ENCODE measurements around the gene ACP7.
"Not testable (repeated sequence)": the region's sequence is repeated elsewhere in the genome, so short reads cannot be mapped to it uniquely, and the experiment has no call there.

ACP7 gene

DNA sequence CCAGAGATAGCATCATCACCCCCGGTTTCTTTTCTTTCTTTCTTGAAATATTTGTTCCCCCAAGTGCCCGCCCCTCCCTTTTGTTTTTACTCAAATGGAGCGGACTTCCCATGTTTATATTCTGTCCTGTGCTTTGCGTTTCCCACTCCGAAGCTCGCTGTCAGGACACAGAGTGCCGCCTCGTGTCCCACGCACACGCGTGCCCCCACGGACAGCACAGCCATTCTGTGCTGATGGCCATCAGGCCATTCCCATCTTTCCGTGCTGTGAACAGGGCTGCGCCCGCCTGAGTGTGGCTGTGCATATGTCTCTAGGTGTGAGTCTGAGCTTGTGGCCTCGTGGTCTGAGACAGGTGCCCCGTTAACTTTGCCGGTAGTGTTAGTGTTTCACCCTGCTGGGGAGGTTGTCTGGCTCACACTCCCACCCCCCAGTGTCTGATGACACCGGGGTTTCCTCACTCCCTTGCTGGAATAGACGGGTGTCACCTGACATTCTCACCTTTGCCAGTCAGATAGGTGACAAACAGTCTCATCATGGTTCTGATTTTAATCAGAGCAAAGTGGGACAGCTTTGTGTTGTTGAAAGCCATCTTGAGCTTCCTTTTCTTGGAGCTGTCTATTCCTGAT lies 48.3 kb downstream of the ACP7 start:
- DNase-seq (ENCODE audit: low spot score), result no peak

DNA sequence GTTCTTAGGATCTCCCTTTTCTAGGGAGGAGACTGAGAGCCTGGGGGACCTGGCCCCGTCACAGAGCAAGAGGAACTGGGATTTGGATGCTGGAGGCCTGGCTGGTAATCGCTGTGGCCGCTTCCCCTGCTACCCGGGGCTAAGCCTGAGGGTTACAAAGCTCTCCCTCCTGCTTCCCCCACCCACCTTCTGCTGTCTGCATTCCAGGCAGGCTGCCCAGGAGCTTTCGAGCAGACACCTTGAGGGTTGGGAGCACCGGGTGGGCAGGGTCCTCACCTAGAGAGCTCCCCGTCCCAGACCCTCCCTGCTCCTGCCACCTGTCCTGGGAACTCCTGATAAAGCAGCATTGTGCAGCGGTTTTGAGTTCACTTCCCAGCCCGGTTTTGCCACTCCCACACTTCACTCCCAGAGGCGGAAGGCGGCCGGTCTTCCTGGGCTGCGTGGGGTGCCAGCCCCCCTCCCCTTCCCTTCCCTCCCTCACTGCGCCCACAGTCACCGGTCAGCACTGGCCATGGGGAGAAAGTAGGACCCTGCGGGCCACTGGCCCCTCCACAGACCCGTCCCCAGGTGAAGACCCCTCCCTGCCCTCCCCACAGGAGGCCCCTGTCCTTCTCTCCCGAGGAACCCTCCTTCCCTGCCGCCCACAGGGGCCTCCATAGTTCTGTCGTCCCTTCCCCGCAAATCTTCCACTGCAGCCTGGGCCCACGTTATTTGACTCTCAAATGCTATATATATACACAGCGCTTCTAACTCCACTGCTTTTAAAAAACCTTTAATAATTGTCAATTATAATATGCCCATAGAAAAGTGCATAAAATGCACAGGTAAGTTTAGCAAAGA lies 49.5 kb downstream of the ACP7 start:
- no peak for DNase-seq (ENCODE audit: low spot score)

DNA sequence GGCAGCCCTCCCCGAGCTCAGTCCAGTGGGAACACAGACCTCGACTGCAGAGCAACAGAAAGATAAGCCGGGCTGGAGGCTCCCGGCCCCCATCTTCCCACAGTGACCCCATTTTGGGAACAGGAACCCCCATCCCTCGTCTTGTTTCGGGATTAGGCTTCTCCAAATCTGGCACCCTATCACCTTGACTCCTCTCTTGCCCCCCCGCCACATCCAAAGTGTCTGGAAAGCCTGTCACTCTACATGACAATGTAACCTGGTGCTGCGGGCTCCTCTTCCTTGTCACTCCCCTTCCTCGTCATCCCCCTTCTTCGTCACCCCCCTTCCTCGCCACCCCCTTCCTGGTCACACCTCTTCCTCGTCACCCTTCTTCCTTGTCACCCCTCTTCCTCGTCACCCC lies 51.5 kb downstream of the ACP7 start:
- DNase-seq (ENCODE audit: low spot score), result no peak

DNA sequence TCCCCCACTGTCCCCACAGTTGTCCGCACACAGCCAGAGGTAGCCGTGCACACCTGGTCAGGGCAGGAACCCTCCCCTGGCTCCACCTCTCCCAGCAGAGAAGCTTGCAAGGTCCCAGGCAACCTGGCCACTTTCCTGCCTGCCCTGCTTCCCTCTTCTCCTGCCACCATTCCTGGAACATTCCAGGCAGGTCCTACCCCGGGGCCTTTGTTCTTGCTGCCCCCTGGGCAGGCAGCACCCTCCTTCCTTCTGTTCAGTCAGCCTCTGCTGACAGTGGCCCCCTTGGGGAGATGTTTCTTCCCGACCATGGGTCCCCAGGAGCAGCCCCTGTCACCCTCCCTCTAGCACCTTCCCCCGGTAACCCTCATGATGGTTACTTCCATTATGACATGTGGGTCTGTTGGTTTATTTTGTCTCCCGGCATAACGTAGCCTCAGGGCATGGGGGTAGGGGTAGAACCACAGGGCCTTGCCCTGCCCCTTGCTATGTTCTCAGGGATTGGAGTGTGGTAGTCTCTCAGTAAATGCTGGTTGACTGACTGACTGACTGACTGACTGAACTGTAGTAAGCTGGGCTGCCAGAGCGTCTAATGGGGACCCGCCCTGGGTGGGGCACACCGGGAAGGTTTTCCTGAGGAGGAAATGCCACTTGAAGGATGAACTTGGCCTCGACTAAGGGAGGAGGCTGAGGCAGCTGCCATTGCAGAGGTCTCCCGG lies 52.2 kb downstream of the ACP7 start:
- DNase-seq (ENCODE audit: low spot score), result no peak

GRCh38 chr19:39137131-39137530 lies 53.0 kb downstream of the ACP7 start:
- no peak for DNase-seq (ENCODE audit: low spot score)

DNA sequence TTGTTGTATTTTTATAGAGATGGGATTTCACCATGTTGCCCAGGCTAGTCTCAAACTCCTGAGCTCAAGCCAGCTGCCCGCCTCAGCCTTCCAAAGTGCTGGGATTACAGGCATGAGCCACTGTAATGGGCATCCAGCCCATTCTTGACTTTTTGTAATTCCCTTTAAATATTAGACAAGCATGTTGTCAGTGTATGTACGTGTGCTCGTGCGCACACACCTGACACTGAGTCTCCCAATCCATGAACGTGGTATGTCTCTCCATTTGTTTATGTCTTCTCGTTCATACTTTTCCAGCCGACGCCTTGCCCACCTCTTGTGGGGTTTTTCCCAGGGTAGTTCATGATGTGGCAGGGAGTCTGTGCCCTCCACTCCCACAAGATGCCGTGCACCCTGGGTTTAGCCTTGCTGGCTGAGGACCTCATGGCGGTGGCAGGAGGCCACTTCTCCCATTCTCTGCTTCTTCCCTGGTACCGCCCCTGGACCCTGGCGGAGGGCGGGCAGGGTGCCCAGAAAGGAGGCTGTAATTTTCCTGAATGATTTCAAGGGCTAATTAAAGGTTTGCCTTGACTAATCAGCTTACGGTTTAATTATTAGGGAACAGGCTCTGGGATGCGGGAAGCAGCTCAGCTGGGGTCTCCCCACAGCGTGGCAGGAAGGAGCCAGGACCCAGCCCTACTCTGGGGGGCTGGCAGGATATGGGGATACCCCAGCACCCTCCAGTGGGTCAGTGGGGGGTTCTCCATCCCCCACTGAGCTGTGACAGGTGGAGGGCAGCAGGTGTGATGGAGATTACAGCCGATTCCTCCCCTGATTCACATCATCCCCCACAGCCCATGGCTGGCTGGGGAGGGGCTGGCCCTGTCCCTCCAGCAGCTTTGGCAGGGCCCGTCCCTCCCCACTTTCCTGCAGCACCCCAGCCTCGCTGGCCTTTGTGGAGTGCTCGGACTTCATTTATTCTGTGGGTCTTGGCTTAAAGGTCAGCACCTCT lies 54.3 kb downstream of the ACP7 start:
- DNase-seq (ENCODE audit: low spot score), result no peak

- DNase-seq (ENCODE audit: low spot score), result no peak
These were observed 55.2 kb downstream of the ACP7 start for GRCh38 chr19:39139305-39139874.

- no peak for DNase-seq (ENCODE audit: low spot score)
These were observed 55.8 kb downstream of the ACP7 start for GRCh38 chr19:39139971-39140453.

DNA sequence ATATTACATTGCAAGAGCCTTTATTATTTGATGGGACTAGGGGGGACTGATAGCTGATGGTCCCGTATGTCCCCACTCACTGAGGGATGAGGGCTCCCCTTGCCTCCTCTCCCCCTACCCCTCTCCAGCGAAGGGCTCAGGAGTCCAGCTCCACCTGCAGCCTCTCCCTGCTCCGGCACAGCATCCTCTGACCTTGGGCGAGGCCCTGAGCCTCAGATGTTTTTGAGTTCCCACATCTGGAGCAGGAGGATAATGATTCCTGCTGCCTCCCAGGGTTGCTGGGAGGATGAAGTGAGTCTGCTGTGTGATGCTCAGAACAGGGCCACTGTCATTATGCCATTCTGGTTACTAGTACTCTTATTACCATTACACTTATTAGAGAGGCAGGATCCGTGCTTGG lies 56.4 kb downstream of the ACP7 start:
- no peak for DNase-seq (ENCODE audit: low spot score)

GRCh38 chr19:39141929-39142328 lies 57.8 kb downstream of the ACP7 start:
- DNase-seq (ENCODE audit: low spot score), result no peak

DNA sequence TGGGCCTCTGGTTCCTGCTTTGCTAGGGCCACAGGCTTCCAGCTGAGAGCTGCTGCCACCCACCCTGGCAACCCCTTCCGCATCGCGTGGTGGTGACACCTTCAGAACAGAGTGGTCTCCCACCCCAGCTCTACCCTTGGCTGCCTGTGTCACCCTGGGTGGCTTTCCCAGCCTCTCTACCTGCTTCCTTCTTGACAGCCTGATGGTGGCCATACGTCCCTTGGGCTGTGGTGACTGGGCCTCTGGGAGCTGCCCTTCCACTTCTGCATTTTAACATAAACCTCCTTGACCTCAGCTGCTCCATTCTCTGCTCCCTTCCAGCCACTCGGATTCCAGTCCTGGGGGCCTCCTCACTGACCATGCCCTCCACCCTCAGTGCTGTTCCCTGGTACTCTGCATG lies 58.5 kb downstream of the ACP7 start:
- DNase-seq (ENCODE audit: low spot score), result no peak

GRCh38 chr19:39143757-39144289 lies 59.7 kb downstream of the ACP7 start:
- DNase-seq (ENCODE audit: low spot score), result not testable (repeated sequence)

- no peak for DNase-seq (ENCODE audit: low spot score)
These were observed 60.3 kb downstream of the ACP7 start for GRCh38 chr19:39144290-39145071.

- DNase-seq (ENCODE audit: low spot score), result no peak
These were observed 61.2 kb downstream of the ACP7 start for GRCh38 chr19:39145180-39145953.

GRCh38 chr19:39146091-39146490 lies 61.9 kb downstream of the ACP7 start:
- no peak for DNase-seq (ENCODE audit: low spot score)

DNA sequence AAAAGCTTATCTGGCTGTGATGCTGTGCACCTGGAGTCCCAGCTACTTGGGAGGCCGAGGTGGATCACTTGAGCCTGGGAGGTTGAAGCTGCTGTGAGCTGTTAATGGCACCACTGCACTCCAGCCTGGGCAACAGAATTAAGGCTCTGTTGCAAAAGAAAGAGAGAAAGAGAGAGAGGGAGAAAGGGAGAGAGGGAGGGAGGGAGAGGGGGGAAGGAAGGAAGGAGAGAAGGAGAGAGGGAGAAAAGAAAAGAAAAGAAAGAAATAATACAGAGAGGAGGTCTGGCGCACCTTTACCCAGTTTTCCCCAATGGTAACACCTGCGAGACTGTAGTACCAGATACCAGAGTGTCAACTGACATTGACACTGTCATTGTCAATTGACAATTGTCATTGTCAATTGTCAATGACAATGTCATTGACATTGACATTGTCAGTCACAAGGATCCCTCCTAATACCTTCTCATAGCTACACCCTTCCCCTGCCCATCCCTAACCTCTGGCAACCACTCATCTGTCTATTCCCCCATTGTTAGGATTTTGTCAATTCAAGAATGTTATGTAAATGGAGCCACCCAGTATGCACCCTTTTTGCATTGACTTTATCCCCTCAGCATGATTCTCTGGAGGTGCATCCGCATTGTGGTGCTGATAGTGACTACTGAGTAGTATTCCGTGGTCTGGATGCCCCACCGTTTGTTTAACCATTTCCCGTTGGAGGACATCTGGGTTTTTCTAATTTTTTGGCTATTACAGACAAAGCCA lies 62.7 kb downstream of the ACP7 start:
- DNase-seq (ENCODE audit: low spot score), result no peak

DNA sequence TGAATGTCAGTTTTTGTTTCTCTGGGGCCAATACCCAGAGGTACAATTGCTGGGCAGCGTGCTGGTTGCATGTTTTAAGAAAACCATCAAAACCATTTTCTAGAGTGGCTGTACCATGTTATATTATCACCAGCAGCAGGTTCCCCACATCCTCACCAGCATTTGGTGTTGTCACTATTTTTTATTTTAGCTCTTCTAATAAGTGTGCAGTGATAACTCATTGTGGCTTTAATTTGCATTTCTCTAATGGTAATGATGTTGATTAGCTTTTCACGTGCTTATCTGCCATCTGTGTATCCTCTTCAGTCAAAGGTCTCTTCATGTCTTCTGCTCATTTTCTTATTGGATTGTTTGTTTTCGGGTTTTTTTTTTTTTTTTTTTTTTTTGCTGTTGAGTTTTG lies 63.3 kb downstream of the ACP7 start:
- DNase-seq (ENCODE audit: low spot score), result no peak

DNA sequence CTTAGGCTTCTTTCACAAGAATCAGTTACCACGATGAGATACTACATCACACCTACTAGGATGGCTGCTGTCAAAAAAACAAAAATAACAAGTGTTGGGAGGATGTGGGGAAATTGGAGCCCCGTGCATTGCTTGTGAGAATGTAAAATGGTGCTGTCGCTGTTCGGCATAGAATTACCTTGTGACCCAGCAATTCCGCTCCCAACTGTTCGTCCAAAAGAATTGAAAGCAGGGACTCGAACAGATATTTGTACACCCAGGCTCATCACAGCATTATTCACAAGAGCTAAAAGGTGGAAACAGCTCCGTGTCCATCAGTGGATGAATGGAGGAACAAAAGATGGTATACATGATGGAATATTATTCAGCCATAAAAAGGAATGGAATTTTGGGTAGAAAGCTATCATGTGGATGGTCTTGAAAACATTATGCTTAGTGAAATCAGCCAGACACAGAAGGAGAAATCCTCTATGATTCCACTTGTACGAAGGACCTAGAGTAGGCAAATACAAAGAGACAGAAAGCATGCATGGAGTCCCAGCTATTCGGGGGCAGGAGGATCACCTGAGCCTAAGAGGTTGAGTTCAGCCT lies 64.9 kb downstream of the ACP7 start:
- no peak for DNase-seq (ENCODE audit: low spot score)
